Measurements from ENCODE around the gene PRUNE2. TPM values are rescaled to one million over a fixed set of nuclear protein-coding genes. Genes with fewer than 3 reads are reported as not detected.

The PRUNE2 gene
- total RNA-seq, 1 donor from 2014 or later, result under 0.01 TPM

DNA sequence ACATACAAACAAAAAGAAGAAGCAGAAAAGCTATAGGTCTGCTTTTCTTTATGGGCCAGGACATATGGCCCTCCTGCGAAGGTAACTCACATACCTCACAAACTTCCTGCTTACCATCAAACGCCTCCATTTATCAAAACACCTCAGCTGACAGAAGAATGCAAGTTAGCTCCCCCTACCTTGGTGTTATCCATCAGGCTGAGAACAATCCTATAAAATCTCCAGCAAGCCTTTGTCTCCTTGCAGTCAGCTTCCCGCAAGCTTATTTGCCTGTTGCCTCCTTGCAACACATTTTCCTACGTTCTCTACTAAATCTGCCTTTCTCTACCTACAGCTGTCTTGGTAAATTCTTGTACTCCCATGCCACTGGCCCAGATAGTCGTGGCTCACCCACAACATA lies 164.4 kb downstream of the PRUNE2 start:
- TF ChIP-seq, protein P1, sequence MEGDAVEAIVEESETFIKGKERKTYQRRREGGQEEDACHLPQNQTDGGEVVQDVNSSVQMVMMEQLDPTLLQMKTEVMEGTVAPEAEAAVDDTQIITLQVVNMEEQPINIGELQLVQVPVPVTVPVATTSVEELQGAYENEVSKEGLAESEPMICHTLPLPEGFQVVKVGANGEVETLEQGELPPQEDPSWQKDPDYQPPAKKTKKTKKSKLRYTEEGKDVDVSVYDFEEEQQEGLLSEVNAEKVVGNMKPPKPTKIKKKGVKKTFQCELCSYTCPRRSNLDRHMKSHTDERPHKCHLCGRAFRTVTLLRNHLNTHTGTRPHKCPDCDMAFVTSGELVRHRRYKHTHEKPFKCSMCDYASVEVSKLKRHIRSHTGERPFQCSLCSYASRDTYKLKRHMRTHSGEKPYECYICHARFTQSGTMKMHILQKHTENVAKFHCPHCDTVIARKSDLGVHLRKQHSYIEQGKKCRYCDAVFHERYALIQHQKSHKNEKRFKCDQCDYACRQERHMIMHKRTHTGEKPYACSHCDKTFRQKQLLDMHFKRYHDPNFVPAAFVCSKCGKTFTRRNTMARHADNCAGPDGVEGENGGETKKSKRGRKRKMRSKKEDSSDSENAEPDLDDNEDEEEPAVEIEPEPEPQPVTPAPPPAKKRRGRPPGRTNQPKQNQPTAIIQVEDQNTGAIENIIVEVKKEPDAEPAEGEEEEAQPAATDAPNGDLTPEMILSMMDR (IDR thresholded peaks at IDR 0.05; ENCODE audit: insufficient read depth, low read length, severe bottlenecking), result no peak
- H3K27me3 ChIP-seq (ENCODE audit: control insufficient read depth, insufficient read depth, low read length), result no peaks in the 10 kb centered on the region
- no peak for FAIRE-seq
- no peak overlapping the region for H3K4me3 ChIP-seq (ENCODE audit: low read depth, low read length)
- no peak for DNase-seq (ENCODE audit: low read depth)
- no peaks in the 10 kb centered on the region for H3K36me3 ChIP-seq (ENCODE audit: control insufficient read depth, insufficient read depth, low read length)

DNA sequence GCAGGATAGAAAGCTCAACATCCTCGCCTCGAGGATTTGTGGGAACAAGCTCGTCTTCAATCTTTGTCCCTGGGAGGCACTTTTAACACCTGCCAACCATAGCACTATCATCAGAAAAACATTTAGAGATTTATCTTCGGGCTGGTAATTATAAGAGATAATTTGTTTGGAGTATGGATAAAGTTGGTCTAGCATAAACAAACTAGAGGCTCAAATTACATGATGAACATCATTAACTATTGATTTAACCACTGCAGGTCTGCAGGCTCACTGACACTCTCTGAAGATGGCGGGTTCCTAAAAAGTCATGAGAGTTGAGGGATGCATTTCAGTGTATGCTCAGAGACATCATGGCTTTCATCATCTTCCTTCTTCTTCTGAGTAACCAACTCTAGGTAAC lies 167.5 kb downstream of the PRUNE2 start:
- TF ChIP-seq, protein P1 (IDR thresholded peaks at IDR 0.05; ENCODE audit: insufficient read depth, low read length, severe bottlenecking), result no peak

DNA sequence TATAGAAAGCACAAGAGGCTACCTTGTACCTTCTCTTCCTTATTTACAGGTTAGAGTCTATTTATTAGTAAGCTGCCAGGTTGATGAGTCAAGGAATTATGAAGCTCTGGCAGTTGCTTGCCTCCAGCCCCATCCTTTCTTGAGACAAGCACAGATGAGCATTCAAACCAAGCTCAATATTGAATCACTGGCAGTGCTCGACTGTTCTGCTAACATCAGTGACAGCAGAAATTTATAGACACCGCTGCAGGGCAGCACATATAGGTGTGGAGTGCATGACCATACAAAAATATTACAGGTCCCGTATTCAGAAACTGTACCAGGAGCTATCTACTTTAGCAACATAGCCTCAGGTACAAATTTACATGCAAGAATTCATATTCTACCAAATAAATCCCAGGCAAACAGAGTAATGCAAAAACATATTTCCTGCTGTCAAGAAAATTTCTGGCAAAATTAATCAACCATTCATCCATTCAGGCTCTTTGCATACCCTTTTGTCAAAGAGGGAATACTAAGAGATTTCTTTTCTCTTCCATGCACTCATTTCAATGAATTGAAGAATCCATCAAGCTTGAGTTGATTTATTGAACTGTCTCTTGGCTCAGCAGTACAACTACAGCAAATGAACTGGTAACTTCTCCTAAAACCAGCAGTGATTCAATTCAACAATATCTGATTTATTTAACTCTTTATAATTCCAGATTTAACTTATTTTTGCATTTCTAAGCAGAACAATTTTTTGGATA lies 168.6 kb downstream of the PRUNE2 start:
- Histone ChIP-seq H3K4me3 (ENCODE audit: low read depth, low read length) (no peak overlapping the region), H3K36me3 (ENCODE audit: control insufficient read depth, insufficient read depth, low read length) (no peaks in the 10 kb centered on the region), H3K27me3 (ENCODE audit: control insufficient read depth, insufficient read depth, low read length) (no peaks in the 10 kb centered on the region)
- DNase-seq (ENCODE audit: low read depth) (no peak), FAIRE-seq (no peak)
- TF ChIP-seq, protein P1 (IDR thresholded peaks at IDR 0.05; ENCODE audit: insufficient read depth, low read length, severe bottlenecking), result no peak

More for the DNA sequence above, 167.5 kb downstream of the PRUNE2 start:
- H3K4me3 ChIP-seq (ENCODE audit: low read depth, low read length), result no peak overlapping the region
- DNase-seq (ENCODE audit: low read depth) (no peak), FAIRE-seq (no peak)
- no peaks in the 10 kb centered on the region for H3K36me3 ChIP-seq (ENCODE audit: control insufficient read depth, insufficient read depth, low read length)
- H3K27me3 ChIP-seq (ENCODE audit: control insufficient read depth, insufficient read depth, low read length), result no peaks in the 10 kb centered on the region

DNA sequence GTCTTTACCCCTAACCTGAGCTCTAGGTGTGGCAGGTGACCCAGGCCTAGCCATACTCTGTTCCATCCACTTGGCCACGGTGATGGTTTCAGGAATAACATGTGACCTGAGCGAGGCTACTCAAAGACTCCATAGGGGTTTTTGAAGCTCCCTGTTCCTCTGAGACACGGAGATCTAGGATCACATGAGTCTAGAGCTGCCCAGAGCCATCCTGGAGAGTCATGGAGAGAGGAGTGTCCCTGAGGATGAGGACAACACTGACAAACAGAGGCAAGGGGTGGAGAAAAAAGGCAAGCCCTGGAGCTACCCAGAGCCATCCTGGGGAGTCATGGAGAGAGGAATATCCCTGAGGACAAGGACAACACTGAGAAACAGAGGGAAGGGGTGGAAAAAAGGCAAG lies 171.2 kb downstream of the PRUNE2 start:
- TF ChIP-seq, protein P1 (IDR thresholded peaks at IDR 0.05; ENCODE audit: insufficient read depth, low read length, severe bottlenecking), result no peak
- Histone ChIP-seq H3K4me3 (ENCODE audit: low read depth, low read length) (no peak overlapping the region), H3K27me3 (ENCODE audit: control insufficient read depth, insufficient read depth, low read length) (no peaks in the 10 kb centered on the region), H3K36me3 (ENCODE audit: control insufficient read depth, insufficient read depth, low read length) (no peaks in the 10 kb centered on the region)
- FAIRE-seq, result no peak
- DNase-seq (ENCODE audit: low read depth), result no peak

DNA sequence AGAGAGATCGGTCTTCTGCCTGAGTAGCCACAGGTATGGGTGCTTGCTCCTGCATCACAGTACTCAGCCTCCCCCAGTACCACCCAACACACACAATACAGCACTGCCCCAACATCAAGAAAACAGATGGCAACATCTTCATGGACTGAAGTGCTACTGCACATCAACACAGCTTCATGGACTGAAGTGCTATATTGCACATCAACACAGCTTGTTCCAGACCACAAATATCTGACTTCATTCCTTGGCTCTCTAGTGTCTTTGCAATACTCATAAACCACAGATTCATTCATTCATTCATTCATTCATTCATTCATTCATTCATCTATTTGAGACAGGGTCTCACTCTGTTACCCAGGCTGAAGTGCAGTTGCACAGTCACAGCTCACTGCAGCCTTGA lies 172.8 kb downstream of the PRUNE2 start:
- Histone ChIP-seq H3K4me3 (ENCODE audit: low read depth, low read length) (no peak overlapping the region), H3K36me3 (ENCODE audit: control insufficient read depth, insufficient read depth, low read length) (no peaks in the 10 kb centered on the region), H3K27me3 (ENCODE audit: control insufficient read depth, insufficient read depth, low read length) (no peaks in the 10 kb centered on the region)
- FAIRE-seq, result no peak
- no peak for DNase-seq (ENCODE audit: low read depth)
- TF ChIP-seq, protein P1 (IDR thresholded peaks at IDR 0.05; ENCODE audit: insufficient read depth, low read length, severe bottlenecking), result no peak

Data from bronchial epithelial cell (primary cell).